ENCODE measurements around the gene TTC33. TPM values are rescaled to one million over a fixed set of nuclear protein-coding genes. Genes with fewer than 3 reads are reported as not detected.

The TTC33 gene
- total and polyA plus RNA-seq, 2 of the 13 experiments (the other 11 are each of a cell fraction or from before 2014, with no cell fraction given): 4.5 to 20.0 TPM

DNA sequence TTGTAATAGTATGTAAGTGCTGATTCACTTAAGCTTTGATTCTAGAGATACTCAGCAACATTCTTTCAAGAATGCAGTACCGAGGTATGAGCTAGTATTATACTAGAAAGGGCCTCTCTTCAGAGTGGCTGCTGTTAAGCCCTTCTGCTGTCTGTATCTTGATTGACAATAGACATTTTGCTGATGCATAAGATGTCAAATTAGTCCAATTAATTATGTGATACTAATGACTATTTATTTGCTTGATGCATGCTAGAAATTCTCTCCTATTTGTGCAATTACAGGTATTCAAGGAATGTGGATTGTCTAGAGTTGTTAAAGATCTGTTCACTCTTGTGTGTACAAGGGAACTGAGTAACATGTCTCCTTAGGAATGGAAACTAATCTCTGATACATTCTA, 168.4 kb downstream of the TTC33 start:
- Histone ChIP-seq H3K27me3 (ENCODE audit: control insufficient read depth in 1 of 2, insufficient read depth in 2 of 2, low read length in 2 of 2) (no peaks in the 10 kb centered on the region), H3K9me3 (ENCODE audit: low read length) (no peaks in the 10 kb centered on the region), H4K20me1 (ENCODE audit: insufficient read depth, low read length) (no peaks in the 10 kb centered on the region), H3K36me3 (replicated peaks in 1 of 2; ENCODE audit: control insufficient read depth in 1 of 2, insufficient read depth in 2 of 2, low read length in 2 of 2) (no peaks in the 10 kb centered on the region), H2AFZ (ENCODE audit: low read length) (no peak overlapping the region), H3K4me3 (replicated peaks in 1 of 3; ENCODE audit: insufficient read depth in 1 of 3, low read depth in 2 of 3, low read length in 3 of 3) (no peak overlapping the region), H3K9ac (ENCODE audit: insufficient read depth, low read depth, low read length) (no peak overlapping the region), H3K4me1 (ENCODE audit: insufficient read depth, low read length) (no peaks in the 10 kb centered on the region), H3K4me2 (ENCODE audit: low read depth, low read length) (no peak overlapping the region), H3K79me2 (ENCODE audit: insufficient read depth, low read length) (no peaks in the 10 kb centered on the region), H3K27ac (ENCODE audit: extremely low read length, insufficient read depth, low read length) (no peak overlapping the region)
- ATAC-seq (no peak), DNase-seq (ENCODE audit: low spot score) (no peak), FAIRE-seq (no peak)
- intact Hi-C loops (cut with micrococcal nuclease; ENCODE audit: unreplicated experiment): no loop called here
- BruUV-seq (replicated peaks): no TSS peak
- 0% methylated on average over 1 of the region's 1 CpG for WGBS (ENCODE audit: low lambda C conversion rate)
- TF ChIP-seq MEF2D (CRISPR knock-in tag; IDR thresholded peaks at IDR 0.05) (no peak), NBN (conservative IDR thresholded peaks at IDR 0.05) (no peak), ZNF703 (CRISPR knock-in tag; IDR thresholded peaks at IDR 0.05; ENCODE audit: borderline replicate concordance) (no peak), ZNF713 (CRISPR knock-in tag; IDR thresholded peaks at IDR 0.05) (no peak), RFXANK (CRISPR knock-in tag; IDR thresholded peaks at IDR 0.05) (no peak), ZNF446 (CRISPR knock-in tag; IDR thresholded peaks at IDR 0.05) (no peak), ZNF644 (CRISPR knock-in tag; IDR thresholded peaks at IDR 0.05; ENCODE audit: low read depth) (no peak)
- ChIA-PET CTCF (ENCODE audit: low intra/inter-chr PET ratio, low total read pairs) (no interaction called here), POLR2A (no interaction called here)
- in situ Hi-C loops (cut with HindIII; ENCODE audit: extremely low pct_ligation_motif_present, low pct_unique_long_range_greater_than_20kb): no loop called here

DNA sequence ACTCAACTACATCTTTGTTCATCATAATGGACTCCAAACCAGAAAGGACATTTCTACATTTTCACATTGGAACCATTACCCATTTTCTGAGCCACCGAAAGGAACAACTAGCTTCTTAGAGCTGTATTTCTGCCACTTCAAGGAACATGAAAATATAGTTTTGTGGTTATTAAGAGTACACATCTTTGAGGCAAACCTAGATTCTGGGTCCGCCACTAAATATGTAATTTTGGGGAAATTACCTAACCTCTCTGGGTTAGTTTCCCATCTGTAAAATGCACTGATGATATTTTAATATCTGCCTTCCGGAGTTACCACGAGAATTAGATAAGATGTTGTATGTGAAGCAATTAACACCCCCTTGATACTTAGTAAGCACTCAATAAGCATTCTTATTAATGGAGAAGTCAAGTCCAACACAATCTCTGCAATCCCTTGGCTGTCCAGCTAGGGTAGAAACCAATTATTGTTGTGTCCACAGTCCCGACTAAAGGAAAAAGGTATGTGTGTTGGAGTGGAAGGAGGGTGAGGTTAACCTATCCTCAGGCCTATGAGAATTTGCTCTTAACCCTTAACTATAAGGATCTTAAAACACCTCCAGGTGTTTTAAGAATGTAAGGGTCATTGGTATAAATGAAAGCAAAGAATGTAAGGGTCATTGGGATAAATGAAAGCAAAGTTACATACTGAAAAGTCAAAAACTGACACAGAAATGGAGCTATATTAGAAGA, 170.1 kb downstream of the TTC33 start:
- no peak for FAIRE-seq
- WGBS (ENCODE audit: low lambda C conversion rate): 56% methylated on average over 5 of the region's 5 CpGs
- intact Hi-C loops (cut with micrococcal nuclease; ENCODE audit: unreplicated experiment): no loop called here
- no TSS peak for BruUV-seq (replicated peaks)
- no peak overlapping the region for H2AFZ ChIP-seq (ENCODE audit: low read length)
- H3K79me2 ChIP-seq (ENCODE audit: insufficient read depth, low read length): no peaks in the 10 kb centered on the region
- in situ Hi-C loops (cut with HindIII; ENCODE audit: extremely low pct_ligation_motif_present, low pct_unique_long_range_greater_than_20kb): no loop called here
- CTCF ChIA-PET (ENCODE audit: low intra/inter-chr PET ratio, low total read pairs): no interaction called here
- H3K36me3 ChIP-seq (replicated peaks in 1 of 2; ENCODE audit: control insufficient read depth in 1 of 2, insufficient read depth in 2 of 2, low read length in 2 of 2): no peaks in the 10 kb centered on the region
- H3K9ac ChIP-seq (ENCODE audit: insufficient read depth, low read depth, low read length): no peak overlapping the region
- DNase-seq (ENCODE audit: low spot score): no peak
- no peaks in the 10 kb centered on the region for H3K4me1 ChIP-seq (ENCODE audit: insufficient read depth, low read length)
- H3K4me3 ChIP-seq (replicated peaks in 1 of 3; ENCODE audit: insufficient read depth in 1 of 3, low read depth in 2 of 3, low read length in 3 of 3): no peak overlapping the region
- no peak for ATAC-seq
- no peaks in the 10 kb centered on the region for H3K9me3 ChIP-seq (ENCODE audit: low read length)
- no peak overlapping the region for H3K27ac ChIP-seq (ENCODE audit: extremely low read length, insufficient read depth, low read length)
- no peaks in the 10 kb centered on the region for H4K20me1 ChIP-seq (ENCODE audit: insufficient read depth, low read length)
- POLR2A ChIA-PET: no interaction called here
- H3K27me3 ChIP-seq (ENCODE audit: control insufficient read depth in 1 of 2, insufficient read depth in 2 of 2, low read length in 2 of 2): no peaks in the 10 kb centered on the region
- TF ChIP-seq ZEB1 (IDR thresholded peaks at IDR 0.05; ENCODE audit: insufficient replicate concordance, low read depth) (no peak), SOX5 (CRISPR knock-in tag; IDR thresholded peaks at IDR 0.05; ENCODE audit: borderline replicate concordance) (no peak), ZNF660 (CRISPR knock-in tag; IDR thresholded peaks at IDR 0.05; ENCODE audit: borderline replicate concordance, low read depth) (no peak)
- no peak overlapping the region for H3K4me2 ChIP-seq (ENCODE audit: low read depth, low read length)
